Muscle layer of colon (tissue), 2 donors: ENCODE measurements around the gene RNF212.

Experiments
- H3K27ac ChIP-seq: one replicate; pipeline ENCODE4 v1.7.0; 2013; ENCODE audit warnings: low read depth, mild to moderate bottlenecking, low read length, moderate library complexity
- H3K27me3 ChIP-seq, 2 donors: one replicate each; pipeline ENCODE4 v1.7.0; 2013; ENCODE audit warnings: low read length in 2 of 2, mild to moderate bottlenecking in 2 of 2; ENCODE audit not compliant: insufficient read depth in 2 of 2, control insufficient read depth in 1 of 2
- H3K36me3 ChIP-seq: one replicate; pipeline ENCODE4 v1.7.0; 2013; ENCODE audit warnings: mild to moderate bottlenecking, low read length; ENCODE audit not compliant: insufficient read depth
- H3K4me1 ChIP-seq: one replicate; pipeline ENCODE4 v1.7.0; 2013; ENCODE audit warnings: mild to moderate bottlenecking, low read length; ENCODE audit not compliant: insufficient read depth
- H3K4me3 ChIP-seq, 2 donors: one replicate each; pipeline ENCODE4 v1.7.0; 2013; ENCODE audit warnings: low read length in 2 of 2, low read depth in 1 of 2, mild to moderate bottlenecking in 1 of 2, moderate library complexity in 1 of 2
- H3K9ac ChIP-seq: one replicate; pipeline ENCODE4 v1.7.0; 2013; ENCODE audit warnings: low read length
- H3K9me3 ChIP-seq: one replicate; pipeline ENCODE4 v1.7.0; 2013; ENCODE audit warnings: mild to moderate bottlenecking, low read length
- donor health status: abdominal sarcoma.
- donor health status: Adenocarcinoma of cecum.

Gene RNF212

DNA sequence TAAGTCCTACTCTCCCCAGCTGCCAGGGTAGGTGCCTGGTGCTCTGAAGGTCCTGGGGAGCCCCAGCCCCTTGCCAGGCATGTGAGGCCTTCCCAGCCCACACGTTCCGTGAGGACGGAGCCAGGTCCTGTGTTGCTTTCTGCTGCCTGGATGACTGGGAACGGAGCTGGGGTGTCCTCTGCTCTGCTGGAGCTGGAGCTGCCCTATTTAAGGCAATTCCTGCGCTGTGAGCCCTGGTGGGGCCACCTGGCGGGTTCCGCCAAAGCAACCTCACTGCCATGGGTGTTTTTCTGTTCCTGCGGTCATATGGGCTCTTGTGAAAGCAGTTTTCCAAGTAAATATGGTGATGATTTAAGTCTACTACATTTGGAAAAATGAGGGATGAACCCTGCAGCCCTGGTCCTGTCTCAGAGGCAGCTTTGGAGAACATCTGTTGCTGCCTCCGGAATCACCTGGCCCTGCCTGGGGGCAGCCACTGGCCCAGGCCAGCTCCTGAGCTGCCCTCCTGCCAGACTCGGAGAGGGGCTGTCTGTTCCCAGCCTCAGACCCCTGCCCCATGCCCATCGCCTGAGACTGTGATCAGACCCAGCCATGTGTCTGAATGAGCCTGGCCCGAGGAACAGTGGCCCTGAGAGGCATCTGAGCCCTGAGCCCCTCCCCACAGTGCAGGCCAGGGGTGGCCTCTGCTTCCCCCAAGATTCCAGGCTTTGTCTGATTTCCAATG, 68.7 kb downstream of the RNF212 start:
- Histone ChIP-seq H3K27ac (no peak overlapping the region), H3K27me3 (peaks cover 21 to 60% of the 10 kb centered on the region in 2 donors), H3K9me3 (no peaks in the 10 kb centered on the region), H3K9ac (no peak overlapping the region), H3K36me3 (no peaks in the 10 kb centered on the region), H3K4me3 (no peak overlapping the region), H3K4me1 (peaks cover 24% of the 10 kb centered on the region)

DNA sequence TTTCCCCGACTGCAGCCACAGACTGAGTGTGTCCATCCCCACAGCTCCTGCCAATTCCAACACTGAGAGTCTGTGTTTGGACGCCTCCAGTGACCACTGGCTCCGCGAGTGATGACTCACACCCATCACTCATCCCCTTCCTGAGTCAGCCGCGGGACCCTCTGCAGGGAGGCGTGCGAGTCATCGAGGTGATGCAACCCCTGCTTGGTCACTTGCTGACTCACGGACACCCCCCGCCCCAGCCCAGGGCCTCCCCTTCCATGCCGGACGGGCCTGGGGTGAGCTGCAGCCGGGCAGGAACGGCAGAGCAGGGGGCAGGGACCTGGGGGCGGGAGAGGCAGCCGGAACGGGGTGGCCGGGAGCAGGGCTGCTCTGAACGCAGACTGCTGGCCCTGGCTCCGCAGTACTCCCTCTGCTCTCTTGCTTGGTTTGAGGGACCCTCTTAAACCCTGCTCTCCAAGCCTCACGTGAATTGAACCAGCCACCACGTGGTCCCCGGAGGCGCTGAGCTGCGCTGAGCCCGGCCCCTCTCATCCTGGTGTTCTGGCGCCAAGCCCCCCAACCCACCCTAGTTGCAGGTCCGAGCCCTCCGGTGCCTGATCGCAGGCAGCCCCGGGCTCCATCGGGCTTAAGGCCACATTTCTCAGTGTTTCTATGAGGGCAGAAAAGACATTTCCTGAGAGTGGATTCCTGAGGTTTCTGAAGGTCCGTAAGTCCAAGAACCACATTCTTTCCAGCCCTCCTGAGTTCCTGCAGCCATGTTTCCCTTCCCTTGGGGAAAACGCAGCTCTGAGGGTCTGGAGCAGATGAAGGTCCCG, 69.5 kb downstream of the RNF212 start:
- no peak overlapping the region for H3K9ac ChIP-seq
- H3K27me3 ChIP-seq = peaks cover 21 to 68% of the 10 kb centered on the region in 2 donors
- H3K27ac ChIP-seq = no peak overlapping the region
- H3K4me1 ChIP-seq = peaks cover 24% of the 10 kb centered on the region
- H3K4me3 ChIP-seq = no peak overlapping the region
- no peaks in the 10 kb centered on the region for H3K9me3 ChIP-seq
- H3K36me3 ChIP-seq = no peaks in the 10 kb centered on the region

- no peaks in the 10 kb centered on the region for H3K9me3 ChIP-seq
- peaks cover 24% of the 10 kb centered on the region for H3K4me1 ChIP-seq
- H3K27me3 ChIP-seq = peaks cover 21 to 70% of the 10 kb centered on the region in 2 donors
- H3K36me3 ChIP-seq = no peaks in the 10 kb centered on the region
- no peak overlapping the region for H3K27ac ChIP-seq
- no peak overlapping the region for H3K4me3 ChIP-seq
- H3K9ac ChIP-seq = no peak overlapping the region
These were observed 70.2 kb downstream of the RNF212 start for GRCh38 chr4:1043162-1043561.

DNA sequence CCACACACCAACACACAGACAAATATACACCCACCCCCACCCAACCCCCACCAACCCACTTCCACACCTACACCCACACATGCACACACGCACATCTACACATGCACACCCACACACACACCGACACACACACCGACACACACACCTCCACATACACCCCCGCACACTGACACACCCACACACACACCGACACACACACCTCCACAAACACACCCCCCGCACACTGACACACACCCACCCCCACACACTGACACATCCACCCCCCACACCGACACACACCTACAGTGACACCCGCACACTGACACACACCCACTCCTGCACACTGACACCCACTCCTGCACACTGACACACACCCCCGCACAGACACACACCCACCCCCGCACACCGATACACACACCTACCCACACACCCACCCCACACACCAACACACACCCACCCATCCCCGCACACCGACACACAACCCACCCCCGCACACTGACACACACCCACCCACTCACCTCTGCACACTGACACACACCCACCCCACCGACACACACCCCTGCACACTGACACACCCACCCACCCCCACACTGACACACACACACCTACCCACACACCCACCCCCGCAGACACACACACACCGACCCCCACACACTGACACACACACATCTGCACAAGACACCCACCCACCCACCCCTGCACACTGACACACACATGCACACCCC, 70.9 kb downstream of the RNF212 start:
- H3K4me3 ChIP-seq = no peak overlapping the region
- peaks cover 21 to 71% of the 10 kb centered on the region in 2 donors for H3K27me3 ChIP-seq
- H3K36me3 ChIP-seq = no peaks in the 10 kb centered on the region
- H3K27ac ChIP-seq = no peak overlapping the region
- H3K9ac ChIP-seq = no peak overlapping the region
- no peaks in the 10 kb centered on the region for H3K9me3 ChIP-seq
- peaks cover 21% of the 10 kb centered on the region for H3K4me1 ChIP-seq

DNA sequence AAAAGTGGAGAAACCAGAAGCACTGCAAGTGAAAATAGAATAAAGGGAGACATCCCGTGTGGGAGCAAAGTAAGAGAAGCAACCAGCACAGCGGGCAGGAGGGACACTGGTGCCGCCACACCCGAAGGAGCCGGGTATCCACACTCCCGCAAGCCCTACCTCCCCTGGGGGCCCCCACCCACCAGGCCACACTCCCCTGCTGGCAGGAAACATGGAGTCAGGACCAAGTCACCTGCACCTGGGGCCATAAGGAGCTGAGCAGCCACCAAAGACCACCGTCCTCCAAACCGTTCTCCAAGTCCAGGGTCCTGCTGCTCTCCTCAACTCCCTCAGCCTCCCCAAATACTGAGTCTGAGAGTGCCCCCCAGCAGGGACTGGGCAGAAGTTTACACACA, 71.4 kb downstream of the RNF212 start:
- peaks cover 20% of the 10 kb centered on the region for H3K4me1 ChIP-seq
- peak overlapping the region in 1 of 2 donors; percentile 24 for H3K4me3 ChIP-seq
- no peak overlapping the region for H3K9ac ChIP-seq
- no peaks in the 10 kb centered on the region for H3K36me3 ChIP-seq
- H3K27me3 ChIP-seq = peaks cover 21 to 67% of the 10 kb centered on the region in 2 donors
- H3K9me3 ChIP-seq = no peaks in the 10 kb centered on the region
- H3K27ac ChIP-seq = no peak overlapping the region

GRCh38 chr4:1041147-1041935, 72.0 kb downstream of the RNF212 start:
- Histone ChIP-seq H3K36me3 (no peaks in the 10 kb centered on the region), H3K9me3 (no peaks in the 10 kb centered on the region), H3K4me1 (peaks cover 20% of the 10 kb centered on the region), H3K27me3 (peaks cover 21 to 65% of the 10 kb centered on the region in 2 donors), H3K4me3 (peak overlapping the region in 1 of 2 donors; percentile 24), H3K27ac (no peak overlapping the region), H3K9ac (no peak overlapping the region)

GRCh38 chr4:1040344-1041146, 72.8 kb downstream of the RNF212 start:
- H3K9ac ChIP-seq = no peak overlapping the region
- H3K27ac ChIP-seq = no peak overlapping the region
- no peaks in the 10 kb centered on the region for H3K36me3 ChIP-seq
- H3K9me3 ChIP-seq = no peaks in the 10 kb centered on the region
- no peak overlapping the region for H3K4me3 ChIP-seq
- peaks cover 20 to 62% of the 10 kb centered on the region in 2 donors for H3K27me3 ChIP-seq
- peaks cover 20% of the 10 kb centered on the region for H3K4me1 ChIP-seq

DNA sequence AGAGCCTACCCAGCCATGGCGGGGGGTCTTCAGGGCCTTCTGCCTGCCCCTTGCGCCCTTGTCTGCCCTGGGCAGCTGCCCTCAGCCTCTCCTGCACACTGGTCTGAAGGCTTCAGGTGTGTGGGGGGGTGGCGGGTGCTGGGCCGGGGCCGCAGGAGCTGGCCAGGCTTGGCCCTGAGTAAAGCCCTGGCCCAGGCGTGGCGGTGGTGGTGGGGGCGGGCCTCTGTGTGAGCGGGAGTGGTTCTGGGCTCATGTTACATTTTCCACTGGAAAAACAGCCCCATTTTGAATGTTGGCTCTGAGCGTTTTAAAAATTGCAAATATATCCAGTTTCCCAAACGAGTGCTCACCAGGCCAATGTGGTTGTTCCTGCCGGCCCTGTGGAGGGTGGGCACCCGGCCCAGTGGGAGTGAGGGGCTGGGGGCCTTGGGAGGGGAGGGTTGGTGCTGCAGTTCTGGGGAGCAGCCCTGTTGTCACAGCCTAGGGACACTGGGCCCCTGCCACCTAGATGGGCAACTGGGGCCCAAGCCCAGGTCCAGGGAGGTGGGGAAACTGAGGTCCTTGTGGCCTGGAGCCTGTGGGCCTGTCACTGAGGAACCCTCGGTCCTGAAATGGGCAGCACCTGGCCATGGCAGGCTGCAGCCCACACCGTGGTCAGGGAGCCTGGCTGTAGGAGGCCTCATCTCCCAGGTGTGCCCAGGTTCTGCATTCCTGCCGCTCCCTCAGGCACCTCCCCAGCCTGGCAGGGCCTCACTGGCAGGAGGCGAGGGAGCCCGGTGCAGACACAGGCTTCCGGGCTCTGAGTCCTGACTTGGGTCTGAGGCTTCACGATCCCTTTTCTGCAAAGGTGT, 73.6 kb downstream of the RNF212 start:
- Histone ChIP-seq H3K27ac (no peak overlapping the region), H3K9me3 (no peaks in the 10 kb centered on the region), H3K27me3 (peaks cover 12 to 54% of the 10 kb centered on the region in 2 donors), H3K36me3 (no peaks in the 10 kb centered on the region), H3K4me1 (peaks cover 20% of the 10 kb centered on the region), H3K9ac (no peak overlapping the region), H3K4me3 (no peak overlapping the region)

- H3K9ac ChIP-seq = no peak overlapping the region
- no peaks in the 10 kb centered on the region for H3K9me3 ChIP-seq
- H3K36me3 ChIP-seq = no peaks in the 10 kb centered on the region
- H3K4me1 ChIP-seq = peaks cover 13% of the 10 kb centered on the region
- no peak overlapping the region for H3K27ac ChIP-seq
- no peak overlapping the region for H3K4me3 ChIP-seq
- peaks cover 5 to 47% of the 10 kb centered on the region in 2 donors for H3K27me3 ChIP-seq
These were observed 74.3 kb downstream of the RNF212 start for GRCh38 chr4:1038948-1039492.
